Heart left ventricle (tissue), 13 donors: ENCODE results near the gene FARP1.

ENCODE experiments used
- CTCF ChIP-seq, 12 donors: fragments of 200-600 bp; sonication (generic) in 4 of 12; IDR thresholded peaks; one replicate each; pipeline versions ENCODE4 v1.5.0 to v1.8.0; 2018 to 2022; ENCODE audit warnings: antibody characterized with exemption in 12 of 12, mild to moderate bottlenecking in 5 of 12
- POLR2A ChIP-seq, 2 donors: fragments of 450-650 bp; IDR thresholded peaks; one replicate each; pipeline ENCODE4 v1.6.1; 2017; ENCODE audit warnings: antibody characterized with exemption in 2 of 2, mild to moderate bottlenecking in 2 of 2, moderate library complexity in 2 of 2
- donor health status: ischemic (EF 13 %, LVEDD 7.1; RV severe dilation, severe dysfunction).
- donor health status: DM: no; HTN: yes; CAD: no.
- donor health status: DM: no; HTN: no; CAD: no.
- donor health status: ischemic (EF 25% LVEDD 6.9; RV normal size, moderate dysfunction).
- donor health status: ischemic (EF 25% LVEDD 5.7; RV mildly dilated, moderate dysfunction).
- donor health status: ischemic (EF 35%, LVEDD 5.7; RV mildly dilated, moderate dysfunction).
- donor health status: nonischemic (EF 11% LVEDD 7.7; RV severe dilation, severe dysfunction).
- donor health status: DM: yes; HTN: yes; CAD: no.
- donor health status: PGD.
- donor health status: ischemic (EF 29% LVEDD 5.4; RV normal size, mild dysfunction).
- donor health status: nonischemic (EF 23%, LVEDD 6.1; RV moderate dilation, normal function).

DNA sequence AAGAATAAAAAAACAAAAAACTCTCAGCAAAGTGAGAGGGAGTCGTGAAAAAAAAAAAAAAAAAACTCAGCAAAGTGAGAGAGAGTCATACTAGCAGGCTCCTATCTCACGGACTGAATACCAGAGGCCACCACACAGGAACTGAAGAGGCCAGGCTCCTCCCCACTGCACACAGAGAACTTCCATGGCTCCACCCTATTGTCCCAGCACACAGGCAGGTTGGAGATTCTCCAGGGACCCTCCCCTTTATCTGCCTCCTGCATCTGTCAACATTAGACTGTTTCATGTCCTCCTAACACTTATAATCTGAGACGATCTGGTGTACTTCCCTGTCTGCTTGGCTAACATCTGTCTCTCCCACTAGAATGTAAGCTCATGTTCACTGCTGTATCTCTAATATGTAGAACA, 37.0 kb upstream of the FARP1 start:
- TF ChIP-seq CTCF (IDR thresholded peaks at IDR 0.05) (no peak), POLR2A (IDR thresholded peaks at IDR 0.05) (no peak)
